A673 (cell line): ENCODE results near the gene LRRC8C. TPM values are rescaled to one million over a fixed set of nuclear protein-coding genes. Genes with fewer than 3 reads are reported as not detected.
A peak's percentile ranks its signal among the peaks of the same experiment; 100 is the strongest.

Experiments used
- BruUV-seq: library from RNA; stranded (reverse); fragments of 400-500 nt; replicated peaks from 2 replicates; lab custom pipeline; 2021; lab: Mats Ljungman, UMichigan
- CTCF ChIA-PET: fragments of 300-600 bp; sonication (Branson Sonifier 250); formaldehyde crosslinking; loops from one replicate; lab custom pipeline; 2022; ENCODE audit warnings: antibody characterized with exemption; lab: Charles Lee
- POLR2A ChIA-PET: fragments of 300-600 bp; sonication (Branson Sonifier 250); formaldehyde crosslinking; loops from one replicate; lab custom pipeline; 2022; ENCODE audit warnings: antibody characterized with exemption; ENCODE audit not compliant: low non-redundant PET; lab: Charles Lee
- DNase-seq: peaks from one replicate; pipeline ENCODE4 v3.0.0-alpha.2; 2015; ENCODE audit warnings: low spot score
- H3K27ac ChIP-seq: fragments of 200-600 bp; sonication (generic); 2 replicates; pipeline ENCODE4 v1.5.1; 2016; ENCODE audit warnings: mixed run types, low read depth, mild to moderate bottlenecking, mixed read lengths, antibody characterized with exemption, low read length; ENCODE audit not compliant: poor library complexity, severe bottlenecking
- H3K27me3 ChIP-seq: fragments of 200-600 bp; sonication (generic); replicated peaks from 2 replicates; pipeline ENCODE4 v1.6.1; 2017; ENCODE audit warnings: mixed run types, low read depth, mild to moderate bottlenecking, mixed read lengths, antibody characterized with exemption, low read length; ENCODE audit not compliant: insufficient read depth, poor library complexity
- H3K36me3 ChIP-seq: fragments of 200-600 bp; sonication (generic); 2 replicates; pipeline ENCODE4 v1.6.1; 2016; ENCODE audit warnings: mixed run types, mild to moderate bottlenecking, mixed read lengths, antibody characterized with exemption, low read length; ENCODE audit not compliant: insufficient read depth, poor library complexity, severe bottlenecking
- H3K4me1 ChIP-seq: fragments of 200-600 bp; sonication (generic); 2 replicates; pipeline ENCODE4 v1.6.1; 2017; ENCODE audit warnings: mixed run types, mild to moderate bottlenecking, mixed read lengths, antibody characterized with exemption, low read length; ENCODE audit not compliant: insufficient read depth, poor library complexity, severe bottlenecking
- H3K4me3 ChIP-seq: fragments of 200-600 bp; sonication (generic); 2 replicates; pipeline ENCODE4 v1.5.1; 2016; ENCODE audit warnings: low read depth, mixed run types, mild to moderate bottlenecking, mixed read lengths, low read length; ENCODE audit not compliant: poor library complexity, severe bottlenecking
- H3K9me3 ChIP-seq: fragments of 200-600 bp; sonication (generic); 2 replicates; pipeline ENCODE4 v1.6.1; 2016; ENCODE audit warnings: mixed run types, low read depth, mild to moderate bottlenecking, mixed read lengths, antibody characterized with exemption, low read length; ENCODE audit not compliant: poor library complexity, severe bottlenecking
- EZH2 ChIP-seq: fragments of 200-600 bp; sonication (generic); IDR thresholded peaks from 2 replicates; pipeline ENCODE4 v1.6.1; 2017; ENCODE audit warnings: borderline replicate concordance, low read depth, mild to moderate bottlenecking, mixed read lengths, antibody characterized with exemption, low read length; ENCODE audit not compliant: poor library complexity, severe bottlenecking
- intact Hi-C: fragments of 100-400 bp; cut with micrococcal nuclease; formaldehyde crosslinking; loops from one replicate; pipeline ENCODE4 v1.10.0; 2022; ENCODE audit not compliant: unreplicated experiment
- total RNA-seq: library from RNA; stranded (reverse); gene quantifications from 2 replicates; pipeline ENCODE4 v1.2.3, GENCODE V29; 2021
- TF ChIP-seq, protein P1 (sequence below): fragments of 300-800, 200-600 bp; sonication (generic); conservative IDR thresholded peaks from 2 replicates; pipeline ENCODE4 v1.5.1; 2017; ENCODE audit warnings: low read depth, mild to moderate bottlenecking, antibody characterized with exemption, low read length, moderate library complexity, mixed read lengths

LRRC8C gene
- total RNA-seq, 1 experiment from 2014 or later = 6.9 TPM

GRCh38 chr1:89613928-89614327 lies 19.0 kb upstream of the LRRC8C start:
- TF ChIP-seq EZH2 = no peak
- ChIA-PET CTCF (no interaction called here), POLR2A (no interaction called here)
- Histone ChIP-seq H3K27ac (no peak overlapping the region), H3K27me3 (no peaks in the 10 kb centered on the region), H3K4me3 (no peak overlapping the region), H3K4me1 (no peaks in the 10 kb centered on the region), H3K9me3 (no peaks in the 10 kb centered on the region), H3K36me3 (no peaks in the 10 kb centered on the region)
- intact Hi-C loops = no loop called here
- DNase-seq = no peak
- no TSS peak for BruUV-seq

- peak; percentile 42 for DNase-seq
- intact Hi-C loops = no loop called here
- Histone ChIP-seq H3K4me1 (no peaks in the 10 kb centered on the region), H3K36me3 (no peaks in the 10 kb centered on the region), H3K9me3 (no peaks in the 10 kb centered on the region), H3K27me3 (no peaks in the 10 kb centered on the region), H3K4me3 (no peak overlapping the region), H3K27ac (no peak overlapping the region)
- CTCF ChIA-PET = no interaction called here
- TF ChIP-seq, protein P1, sequence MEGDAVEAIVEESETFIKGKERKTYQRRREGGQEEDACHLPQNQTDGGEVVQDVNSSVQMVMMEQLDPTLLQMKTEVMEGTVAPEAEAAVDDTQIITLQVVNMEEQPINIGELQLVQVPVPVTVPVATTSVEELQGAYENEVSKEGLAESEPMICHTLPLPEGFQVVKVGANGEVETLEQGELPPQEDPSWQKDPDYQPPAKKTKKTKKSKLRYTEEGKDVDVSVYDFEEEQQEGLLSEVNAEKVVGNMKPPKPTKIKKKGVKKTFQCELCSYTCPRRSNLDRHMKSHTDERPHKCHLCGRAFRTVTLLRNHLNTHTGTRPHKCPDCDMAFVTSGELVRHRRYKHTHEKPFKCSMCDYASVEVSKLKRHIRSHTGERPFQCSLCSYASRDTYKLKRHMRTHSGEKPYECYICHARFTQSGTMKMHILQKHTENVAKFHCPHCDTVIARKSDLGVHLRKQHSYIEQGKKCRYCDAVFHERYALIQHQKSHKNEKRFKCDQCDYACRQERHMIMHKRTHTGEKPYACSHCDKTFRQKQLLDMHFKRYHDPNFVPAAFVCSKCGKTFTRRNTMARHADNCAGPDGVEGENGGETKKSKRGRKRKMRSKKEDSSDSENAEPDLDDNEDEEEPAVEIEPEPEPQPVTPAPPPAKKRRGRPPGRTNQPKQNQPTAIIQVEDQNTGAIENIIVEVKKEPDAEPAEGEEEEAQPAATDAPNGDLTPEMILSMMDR = peak; percentile 69
- no peak for TF ChIP-seq EZH2
- no TSS peak for BruUV-seq
- POLR2A ChIA-PET = no interaction called here
Measured at GRCh38 chr1:89615676-89616598, 17.0 kb upstream of the LRRC8C start.

DNA sequence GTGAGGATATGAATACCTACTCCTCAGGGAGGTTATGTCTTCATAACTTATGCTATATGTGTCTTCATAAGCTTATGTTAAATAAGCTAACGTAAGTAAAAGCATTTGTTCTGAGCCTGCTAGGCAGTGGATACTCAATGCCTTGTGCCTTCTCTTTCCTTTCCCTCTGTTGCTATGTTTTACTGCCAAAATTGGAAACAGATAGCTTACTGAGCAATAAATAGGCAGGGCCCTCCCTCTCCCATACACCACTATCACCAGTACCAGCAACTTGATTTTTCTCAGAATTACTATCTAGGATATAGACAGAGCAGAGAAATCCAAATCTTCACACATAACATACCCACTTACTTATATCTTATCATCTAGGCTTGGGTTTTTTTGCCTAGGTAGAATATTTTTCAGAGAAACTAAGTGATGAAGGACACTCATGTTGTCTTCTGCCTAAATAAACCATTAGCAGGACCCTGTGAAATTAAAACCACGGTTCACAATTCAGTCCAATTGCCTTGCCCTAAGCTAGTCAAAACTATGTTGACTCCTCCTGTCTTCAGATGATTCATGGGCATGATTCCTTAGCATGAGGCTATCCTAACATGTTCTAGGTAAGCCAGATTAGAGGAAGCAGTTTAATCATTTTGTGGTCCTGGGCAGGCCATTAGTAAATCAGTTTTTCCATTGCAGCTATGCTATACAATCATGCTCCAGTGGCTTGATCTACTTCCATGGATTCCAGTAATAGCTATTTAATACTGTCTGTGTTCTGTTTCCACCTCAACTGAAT lies 15.9 kb upstream of the LRRC8C start:
- H3K27me3 ChIP-seq = no peaks in the 10 kb centered on the region
- no peak for DNase-seq
- no peak overlapping the region for H3K27ac ChIP-seq
- no peaks in the 10 kb centered on the region for H3K9me3 ChIP-seq
- ChIA-PET POLR2A (no interaction called here), CTCF (interaction anchor here (1.5 kb wide), 1 partner anchor 146 kb away, joined by 5 read pairs; no protein-coding TSS in a partner anchor)
- no TSS peak for BruUV-seq
- H3K36me3 ChIP-seq = no peaks in the 10 kb centered on the region
- H3K4me3 ChIP-seq = no peak overlapping the region
- no peak for TF ChIP-seq EZH2
- TF ChIP-seq, protein P1 = no peak
- H3K4me1 ChIP-seq = no peaks in the 10 kb centered on the region
- intact Hi-C loops = no loop called here
